Thyroid gland (tissue), 4 donors: Measurements from ENCODE around the gene ASIC1. TPM values are rescaled to one million over a fixed set of nuclear protein-coding genes. Genes with fewer than 3 reads are reported as not detected.

Experiments used
- DNase-seq, 2 donors: peaks; one replicate each; pipeline ENCODE4 v3.0.0-alpha.2; 2019
- H3K27ac ChIP-seq, 3 donors: fragments of 200-600 bp; sonication (generic); 1 replicate in 2 of 3; 2 replicates in 1 of 3; pipeline ENCODE4 v1.5.1; 2016 to 2019; ENCODE audit warnings: mild to moderate bottlenecking in 1 of 3, moderate library complexity in 1 of 3
- H3K27me3 ChIP-seq: fragments of 200-600 bp; sonication (generic); one replicate; pipeline ENCODE4 v1.5.1; 2019
- H3K36me3 ChIP-seq, 2 donors: fragments of 200-600 bp; sonication (generic); one replicate each; pipeline ENCODE4 v1.5.1; 2016 to 2019
- H3K4me1 ChIP-seq, 2 donors: fragments of 200-600 bp; sonication (generic); one replicate each; pipeline ENCODE4 v1.5.1; 2017 to 2019
- H3K4me3 ChIP-seq, 3 donors: fragments of 200-600 bp; sonication (generic); replicated peaks in 1 of 3; 1 replicate in 2 of 3; 2 replicates in 1 of 3; pipeline ENCODE4 v1.5.1; 2016; ENCODE audit warnings: mild to moderate bottlenecking in 1 of 3
- H3K9me3 ChIP-seq: fragments of 200-600 bp; sonication (generic); one replicate; pipeline ENCODE4 v1.5.1; 2017
- CTCF ChIP-seq, 6 experiments: fragments of 200-600 bp in 3 of 6; fragments of 450-650 bp in 3 of 6; sonication (generic) in 3 of 6; IDR thresholded peaks; one replicate each; pipeline ENCODE4 v1.5.1; 2016 to 2019; ENCODE audit warnings: antibody characterized with exemption in 6 of 6, mild to moderate bottlenecking in 2 of 6, inconsistent platforms in 1 of 6, moderate library complexity in 1 of 6
- POLR2A ChIP-seq, 2 donors: fragments of 450-650 bp; IDR thresholded peaks; one replicate each; pipeline ENCODE4 v1.6.1; 2017; ENCODE audit warnings: antibody characterized with exemption in 2 of 2, mild to moderate bottlenecking in 2 of 2, moderate library complexity in 1 of 2
- WGBS, 2 donors: methylation state at CpG; one replicate each; pipeline ENCODE4 v1.1.5; 2017; 5-methylcytosine and 5-hydroxymethylcytosine counted together
- intact Hi-C: fragments of 100-400 bp; cut with DNase I; formaldehyde crosslinking; loops from one replicate; pipeline ENCODE4 v1.15.1; 2023
- total RNA-seq, 4 donors: library from RNA; depleted of rRNA; stranded (reverse); fragments of >200 nt; gene quantifications; one replicate each; pipeline ENCODE4 v1.2.3, GENCODE V29; 2016

ASIC1 gene
- total RNA-seq, 4 donors from 2014 or later, result 0.13 to 1.9 (median 0.43) TPM

GRCh38 chr12:50085615-50086072, 28.2 kb downstream of the ASIC1 start:
- H3K27me3 ChIP-seq, result no peaks in the 10 kb centered on the region
- intact Hi-C loops, result no loop called here
- peaks cover 20 to 24% of the 10 kb centered on the region in 2 donors for H3K36me3 ChIP-seq
- peaks cover 7 to 16% of the 10 kb centered on the region in 2 donors for H3K4me1 ChIP-seq
- no peaks in the 10 kb centered on the region for H3K9me3 ChIP-seq
- DNase-seq, result no peak
- 11 to 12% methylated on average over 7 to 8 of the region's 8 CpGs for WGBS, 2 donors
- H3K27ac ChIP-seq, result peak overlapping the region; percentile 87 to 98 (median 96)
- TF ChIP-seq CTCF (IDR thresholded peaks at IDR 0.05) (no peak), POLR2A (IDR thresholded peaks at IDR 0.05) (no peak)
- H3K4me3 ChIP-seq, result peak overlapping the region; percentile 27 to 94 (median 89)

GRCh38 chr12:50086148-50086547, 28.8 kb downstream of the ASIC1 start:
- intact Hi-C loops, result no loop called here

GRCh38 chr12:50087151-50087550, 29.8 kb downstream of the ASIC1 start:
- TF ChIP-seq CTCF (IDR thresholded peaks at IDR 0.05) (no peak), POLR2A (IDR thresholded peaks at IDR 0.05) (no peak)
- Histone ChIP-seq H3K9me3 (no peaks in the 10 kb centered on the region), H3K27ac (no peak overlapping the region), H3K36me3 (peaks cover 32 to 37% of the 10 kb centered on the region in 2 donors), H3K27me3 (no peaks in the 10 kb centered on the region), H3K4me1 (peaks cover 7 to 10% of the 10 kb centered on the region in 2 donors), H3K4me3 (no peak overlapping the region)
- intact Hi-C loops, result no loop called here
- no peak for DNase-seq
- 87 to 90% methylated on average over 9 of the region's 9 CpGs for WGBS, 2 donors

More at GRCh38 chr12:50086148-50086547, 28.8 kb downstream of the ASIC1 start:
- Histone ChIP-seq H3K9me3 (no peaks in the 10 kb centered on the region), H3K27ac (peak overlapping the region in 1 of 3 donors; percentile 87), H3K36me3 (peaks cover 25 to 29% of the 10 kb centered on the region in 2 donors), H3K27me3 (no peaks in the 10 kb centered on the region), H3K4me3 (no peak overlapping the region), H3K4me1 (peaks cover 7 to 12% of the 10 kb centered on the region in 2 donors)
- peak in 1 of 2 donors; percentile 22 for DNase-seq
- WGBS, 2 donors, result 75 to 79% methylated on average over 5 of the region's 5 CpGs
- TF ChIP-seq CTCF (IDR thresholded peaks at IDR 0.05), result no peak
- no peak for TF ChIP-seq POLR2A (IDR thresholded peaks at IDR 0.05)

GRCh38 chr12:50087995-50088394, 30.6 kb downstream of the ASIC1 start:
- peaks cover 7 to 10% of the 10 kb centered on the region in 2 donors for H3K4me1 ChIP-seq
- intact Hi-C loops, result no loop called here
- WGBS, 2 donors, result 75 to 76% methylated on average over 3 of the region's 3 CpGs
- peaks cover 39 to 45% of the 10 kb centered on the region in 2 donors for H3K36me3 ChIP-seq
- no peak for TF ChIP-seq POLR2A (IDR thresholded peaks at IDR 0.05)
- H3K27me3 ChIP-seq, result no peaks in the 10 kb centered on the region
- no peak overlapping the region for H3K4me3 ChIP-seq
- no peak overlapping the region for H3K27ac ChIP-seq
- no peaks in the 10 kb centered on the region for H3K9me3 ChIP-seq
- DNase-seq, result no peak

GRCh38 chr12:50088577-50089335, 31.4 kb downstream of the ASIC1 start:
- TF ChIP-seq CTCF (IDR thresholded peaks at IDR 0.05) (peak; percentile 60 to 88 (median 70)), POLR2A (IDR thresholded peaks at IDR 0.05) (no peak)
- intact Hi-C loops, result no loop called here
- WGBS, 2 donors, result 22 to 40% methylated on average over 3 of the region's 3 CpGs
- no peak overlapping the region for H3K4me3 ChIP-seq
- peaks cover 7 to 10% of the 10 kb centered on the region in 2 donors for H3K4me1 ChIP-seq
- H3K36me3 ChIP-seq, result peaks cover 47 to 52% of the 10 kb centered on the region in 2 donors
- no peak overlapping the region for H3K27ac ChIP-seq
- H3K9me3 ChIP-seq, result no peaks in the 10 kb centered on the region
- peak; percentile 62 to 66 for DNase-seq
- no peaks in the 10 kb centered on the region for H3K27me3 ChIP-seq
